Thyroid gland (tissue), 4 donors: ENCODE measurements around the gene MED14.

Source experiments
- CTCF ChIP-seq, 6 experiments: fragments of 200-600 bp in 3 of 6; fragments of 450-650 bp in 3 of 6; sonication (generic) in 3 of 6; IDR thresholded peaks; one replicate each; pipeline ENCODE4 v1.5.1; 2016 to 2019; ENCODE audit warnings: antibody characterized with exemption in 6 of 6, mild to moderate bottlenecking in 2 of 6, inconsistent platforms in 1 of 6, moderate library complexity in 1 of 6
- POLR2A ChIP-seq, 2 donors: fragments of 450-650 bp; IDR thresholded peaks; one replicate each; pipeline ENCODE4 v1.6.1; 2017; ENCODE audit warnings: antibody characterized with exemption in 2 of 2, mild to moderate bottlenecking in 2 of 2, moderate library complexity in 1 of 2

- TF ChIP-seq CTCF (IDR thresholded peaks at IDR 0.05) (no peak), POLR2A (IDR thresholded peaks at IDR 0.05) (no peak)
These were observed 119.4 kb downstream of the MED14 start for GRCh38 chrX:40615976-40616375.
